ENCODE measurements around the gene PHEX. TPM values are rescaled to one million over a fixed set of nuclear protein-coding genes. Genes with fewer than 3 reads are reported as not detected.

The PHEX gene
- polyA plus RNA-seq, 1 donor from 2014 or later: 0.59 TPM

- no peak for TF ChIP-seq RAD21 (conservative IDR thresholded peaks at IDR 0.05)
Measured at GRCh38 chrX:22163326-22163725, 131.2 kb downstream of the PHEX start (continued).

- no peaks in the 10 kb centered on the region for H3K79me2 ChIP-seq (replicated peaks; ENCODE audit: insufficient read depth, low read length)
- H3K9ac ChIP-seq (ENCODE audit: low read length): no peak overlapping the region
- no peaks in the 10 kb centered on the region for H3K9me3 ChIP-seq (ENCODE audit: low read length)
- H3K36me3 ChIP-seq (ENCODE audit: insufficient read depth, low read length): no peaks in the 10 kb centered on the region
- no peaks in the 10 kb centered on the region for H3F3A ChIP-seq (ENCODE audit: insufficient read depth, low read length, poor library complexity, severe bottlenecking)
- TF ChIP-seq MXI1 (conservative IDR thresholded peaks at IDR 0.05; ENCODE audit: poor library complexity, severe bottlenecking) (no peak), RAD21 (conservative IDR thresholded peaks at IDR 0.05) (no peak)
- no peaks in the 10 kb centered on the region for H3K27me3 ChIP-seq (ENCODE audit: insufficient read depth, low read depth, low read length)
- no peaks in the 10 kb centered on the region for H3K9me2 ChIP-seq (ENCODE audit: insufficient read depth, low read length)
- no peaks in the 10 kb centered on the region for H4K20me1 ChIP-seq (ENCODE audit: insufficient read depth)
- H3K27ac ChIP-seq (ENCODE audit: low read length): no peak overlapping the region
- no peak overlapping the region for H3K4me3 ChIP-seq (ENCODE audit: low read length)
- H2AFZ ChIP-seq (ENCODE audit: low read depth, low read length): no peak overlapping the region
- H3K4me2 ChIP-seq (ENCODE audit: low read length): no peak overlapping the region
Measured at GRCh38 chrX:22164770-22165388, 132.8 kb downstream of the PHEX start.

- Histone ChIP-seq H3K27me3 (ENCODE audit: insufficient read depth, low read depth, low read length) (no peaks in the 10 kb centered on the region), H4K20me1 (ENCODE audit: insufficient read depth) (no peaks in the 10 kb centered on the region), H3K9ac (ENCODE audit: low read length) (no peak overlapping the region), H3K79me2 (replicated peaks; ENCODE audit: insufficient read depth, low read length) (no peaks in the 10 kb centered on the region), H3K4me3 (ENCODE audit: low read length) (no peak overlapping the region), H2AFZ (ENCODE audit: low read depth, low read length) (no peak overlapping the region), H3K36me3 (ENCODE audit: insufficient read depth, low read length) (no peaks in the 10 kb centered on the region), H3K4me2 (ENCODE audit: low read length) (no peak overlapping the region), H3F3A (ENCODE audit: insufficient read depth, low read length, poor library complexity, severe bottlenecking) (no peaks in the 10 kb centered on the region), H3K9me3 (ENCODE audit: low read length) (no peaks in the 10 kb centered on the region), H3K27ac (ENCODE audit: low read length) (no peak overlapping the region), H3K9me2 (ENCODE audit: insufficient read depth, low read length) (no peaks in the 10 kb centered on the region)
- TF ChIP-seq CTCF (IDR thresholded peaks at IDR 0.05; ENCODE audit: poor library complexity, severe bottlenecking) (no peak), TAF1 (IDR thresholded peaks at IDR 0.05; ENCODE audit: low read depth) (no peak), MXI1 (conservative IDR thresholded peaks at IDR 0.05; ENCODE audit: poor library complexity, severe bottlenecking) (no peak), SMC3 (conservative IDR thresholded peaks at IDR 0.05; ENCODE audit: poor library complexity) (no peak), REST (IDR thresholded peaks at IDR 0.05; ENCODE audit: borderline replicate concordance) (no peak), POLR2AphosphoS5 (IDR thresholded peaks at IDR 0.05) (no peak), EZH2 (IDR thresholded peaks at IDR 0.05; ENCODE audit: borderline replicate concordance, insufficient read depth, low read length, poor library complexity, severe bottlenecking) (no peak), EP300 (conservative IDR thresholded peaks at IDR 0.05; ENCODE audit: poor library complexity, severe bottlenecking) (no peak), RAD21 (conservative IDR thresholded peaks at IDR 0.05) (no peak)
Measured at GRCh38 chrX:22165732-22166457, 133.8 kb downstream of the PHEX start.
